ENCODE results near the gene ITFG2.

The ITFG2 gene

GRCh38 chr12:2832550-2833127 is 20.2 kb downstream of the ITFG2 start:
- DNase-seq (ENCODE audit: low read depth), result no peak

- DNase-seq (ENCODE audit: low read depth), result no peak
Measured at GRCh38 chr12:2833327-2833726, 20.9 kb downstream of the ITFG2 start.

- no peak for DNase-seq (ENCODE audit: low read depth)
Measured at GRCh38 chr12:2833810-2834209, 21.3 kb downstream of the ITFG2 start.

GRCh38 chr12:2834581-2835491 is 22.4 kb downstream of the ITFG2 start, which contains the start of gene NRIP2:
Gene NRIP2 (minus strand): TSS chr12:2835035. CDS start chr12:2834983, 52 bp downstream.
- DNase-seq (ENCODE audit: low read depth), result peak; percentile 54

- no peak for DNase-seq (ENCODE audit: low read depth)
Measured at GRCh38 chr12:2835691-2836403, 23.4 kb downstream of the ITFG2 start.

- no peak for DNase-seq (ENCODE audit: low read depth)
Measured at GRCh38 chr12:2836574-2836973, 24.1 kb downstream of the ITFG2 start.

- DNase-seq (ENCODE audit: low read depth), result no peak
Measured at GRCh38 chr12:2841056-2841650, 28.7 kb downstream of the ITFG2 start.

GRCh38 chr12:2842948-2843347 is 30.5 kb downstream of the ITFG2 start:
- no peak for DNase-seq (ENCODE audit: low read depth)

- peak; percentile 10 for DNase-seq (ENCODE audit: low read depth)
Measured at GRCh38 chr12:2844786-2845185, 32.3 kb downstream of the ITFG2 start.

GRCh38 chr12:2845280-2845679 is 32.8 kb downstream of the ITFG2 start:
- DNase-seq (ENCODE audit: low read depth), result peak; percentile 72

- DNase-seq (ENCODE audit: low read depth), result no peak
Measured at GRCh38 chr12:2851931-2852330, 39.5 kb downstream of the ITFG2 start.

- peak; percentile 61 for DNase-seq (ENCODE audit: low read depth)
Measured at GRCh38 chr12:2853626-2854025, 41.2 kb downstream of the ITFG2 start.

GRCh38 chr12:2854669-2855453 is 42.4 kb downstream of the ITFG2 start:
- no peak for DNase-seq (ENCODE audit: low read depth)

GRCh38 chr12:2855546-2855945 is 43.1 kb downstream of the ITFG2 start:
- no peak for DNase-seq (ENCODE audit: low read depth)

- DNase-seq (ENCODE audit: low read depth), result no peak
Measured at GRCh38 chr12:2856051-2856450, 43.6 kb downstream of the ITFG2 start.

- no peak for DNase-seq (ENCODE audit: low read depth)
Measured at GRCh38 chr12:2857021-2857431, 44.6 kb downstream of the ITFG2 start, which contains the start of gene TEX52. Gene TEX52 (minus strand): TSS chr12:2857039. CDS start chr12:2857026, 13 bp downstream.

- DNase-seq (ENCODE audit: low read depth), result no peak
Measured at GRCh38 chr12:2857576-2857975, 45.1 kb downstream of the ITFG2 start.

GRCh38 chr12:2858334-2858733 is 45.9 kb downstream of the ITFG2 start:
- DNase-seq (ENCODE audit: low read depth), result no peak

GRCh38 chr12:2858944-2859421 is 46.5 kb downstream of the ITFG2 start:
- DNase-seq (ENCODE audit: low read depth), result peak; percentile 65

GRCh38 chr12:2860170-2860569 is 47.7 kb downstream of the ITFG2 start:
- DNase-seq (ENCODE audit: low read depth), result no peak

- no peak for DNase-seq (ENCODE audit: low read depth)
Measured at GRCh38 chr12:2862876-2863275, 50.4 kb downstream of the ITFG2 start.

All from amniotic epithelial cell (primary cell).